Activated CD4-positive, CD25-positive, alpha-beta regulatory T cell (primary cell): ENCODE data around the gene DZIP1.
"Not testable (repeated sequence)": the region's sequence is repeated elsewhere in the genome, so short reads cannot be mapped to it uniquely, and the experiment has no call there.

Experiments used
- DNase-seq, 4 experiments: peaks; one replicate each; lab custom pipeline; 2025; lab: John Stamatoyannopoulos, UW

The DZIP1 gene

DNA sequence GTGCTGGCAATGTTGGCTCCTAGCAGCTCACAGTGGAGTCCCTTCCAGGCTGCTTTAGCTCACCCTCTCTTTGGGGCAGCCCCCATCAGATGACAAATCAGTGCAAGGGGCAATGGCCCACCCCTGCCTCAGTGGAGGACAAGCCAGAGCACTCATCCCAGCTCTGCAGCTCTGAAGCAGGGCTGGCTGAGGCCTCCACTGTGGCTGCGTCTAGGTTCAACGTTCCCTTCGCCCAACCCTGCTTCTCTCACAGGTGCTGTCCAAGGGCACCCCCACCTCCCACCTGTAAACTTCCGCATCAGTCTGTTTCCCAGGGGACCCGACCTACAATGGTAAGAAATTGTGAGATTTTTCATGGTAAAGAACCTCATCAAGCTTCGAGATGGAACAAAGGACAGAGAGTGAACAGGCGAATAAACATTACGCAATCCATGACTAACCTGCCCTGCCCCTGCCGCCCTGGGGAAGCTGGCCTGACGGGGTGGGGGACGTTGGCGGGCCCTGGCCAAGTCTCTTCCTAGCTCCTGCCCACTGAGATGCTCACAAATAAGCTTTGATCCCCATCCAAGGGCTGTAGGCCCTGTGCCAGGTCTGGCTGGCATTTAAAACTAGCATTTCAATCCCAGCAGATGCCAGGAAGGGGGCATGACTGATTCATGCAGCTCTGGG is 40.5 kb downstream of the DZIP1 start:
- DNase-seq = no peak

DNA sequence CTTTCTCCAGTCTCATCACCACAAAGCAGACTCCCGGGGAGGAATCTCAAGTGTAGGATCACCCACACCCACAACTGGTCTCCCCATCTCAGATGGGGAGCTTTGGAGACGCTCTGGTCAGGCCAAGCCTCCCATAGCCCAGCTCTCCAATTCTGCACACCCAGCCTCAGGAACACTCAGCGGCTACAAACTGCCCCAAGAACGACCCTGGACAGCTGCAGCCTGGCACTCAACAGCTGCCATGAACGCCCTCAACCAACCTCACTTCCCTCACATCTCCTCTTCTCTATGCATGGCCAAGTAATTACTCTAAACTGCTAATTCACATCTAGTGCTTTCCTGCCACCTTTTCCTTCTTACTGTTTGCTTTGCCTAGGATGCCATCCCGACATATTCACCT is 42.6 kb downstream of the DZIP1 start:
- no peak for DNase-seq

DNA sequence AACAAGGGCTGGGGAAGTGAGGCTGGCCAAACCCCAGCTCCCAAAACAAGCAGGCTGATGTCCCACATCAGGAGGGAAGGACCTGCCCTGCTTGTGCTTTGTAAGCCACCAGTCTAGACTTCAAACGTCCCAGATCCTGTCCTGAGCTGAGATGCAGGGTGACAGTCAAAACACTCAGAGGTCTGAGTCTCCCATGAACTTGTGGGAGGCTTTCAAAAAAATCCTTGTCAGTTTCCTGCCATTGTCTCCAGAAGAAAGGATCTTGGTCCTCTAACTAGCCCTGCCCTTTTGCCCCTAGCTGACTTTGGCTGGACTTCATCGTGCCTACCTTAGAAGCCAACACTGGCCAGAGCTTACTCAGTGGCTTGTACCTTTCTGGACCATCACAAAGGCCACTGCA is 43.3 kb downstream of the DZIP1 start:
- DNase-seq = no peak

DNA sequence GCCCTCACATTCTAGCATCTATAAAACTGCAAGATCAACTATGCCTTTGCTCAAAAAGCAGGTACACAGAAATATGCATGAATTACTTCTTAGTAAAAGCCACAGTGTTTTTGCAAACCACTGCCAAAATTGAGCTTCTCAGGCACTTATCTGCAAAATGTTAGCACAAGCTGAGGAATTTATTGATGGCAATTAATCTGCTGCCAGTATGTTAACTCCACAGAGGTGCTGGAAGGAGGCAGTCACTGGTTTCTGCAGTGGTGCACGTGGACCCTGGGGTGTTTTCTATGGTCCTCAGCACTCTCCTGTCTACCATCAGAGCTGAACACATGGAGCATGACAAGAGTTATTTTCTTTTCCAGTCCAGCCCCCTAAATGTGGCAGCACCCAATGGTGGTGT is 47.8 kb downstream of the DZIP1 start:
- DNase-seq = no peak

DNA sequence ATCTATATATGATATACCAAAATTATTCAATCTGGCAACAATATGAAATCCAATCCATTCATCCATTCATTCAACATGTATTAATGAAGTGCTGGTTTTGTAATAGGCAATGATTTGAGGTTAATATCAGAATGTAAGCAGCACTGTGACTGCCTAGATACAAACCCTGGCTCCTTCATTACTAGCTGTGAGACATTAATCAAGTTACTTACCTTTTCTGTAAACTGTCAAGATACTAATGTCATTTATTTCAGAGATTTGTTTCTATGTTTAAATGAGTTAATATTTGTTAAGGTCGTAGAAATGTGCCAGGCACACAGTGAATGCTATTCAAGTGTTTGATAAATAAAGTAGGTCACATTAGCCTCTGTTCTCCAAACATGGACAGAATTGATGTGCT is 51.0 kb downstream of the DZIP1 start:
- no peak for DNase-seq

DNA sequence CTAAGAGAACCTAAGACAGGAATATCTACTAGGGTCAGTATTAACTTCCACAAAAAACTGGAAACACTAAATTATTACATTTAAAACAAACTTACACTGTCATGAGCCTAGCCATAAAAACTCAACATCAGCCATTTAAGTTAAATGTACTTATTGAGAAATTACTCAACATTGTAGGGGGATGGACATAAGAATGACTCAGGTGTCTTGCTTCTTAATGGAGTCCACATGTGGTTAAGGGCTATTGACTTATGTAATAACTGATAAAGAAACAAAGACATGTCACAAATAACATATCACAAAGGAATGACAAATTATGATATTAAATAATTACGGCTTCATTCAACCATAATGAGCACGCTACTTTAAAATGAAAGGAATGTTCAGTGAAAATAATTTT is 55.8 kb downstream of the DZIP1 start:
- no peak for DNase-seq

DNA sequence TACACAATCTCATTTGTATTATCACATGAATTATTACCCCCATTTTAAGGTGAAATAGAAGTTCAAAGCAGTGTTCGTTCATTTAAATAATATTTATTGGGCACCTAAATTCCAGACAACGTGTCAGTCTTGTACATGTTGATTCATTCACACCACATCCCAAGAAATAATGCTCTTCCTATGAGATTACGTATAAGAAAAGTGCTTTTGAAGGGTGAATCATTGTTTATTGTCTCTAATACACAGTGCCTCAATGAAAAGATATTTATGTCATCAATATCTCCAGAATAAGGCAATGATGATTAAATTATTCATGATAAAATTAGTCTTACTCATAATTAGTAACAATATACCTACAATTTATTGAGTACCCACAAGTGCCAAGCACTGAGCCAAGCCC is 56.4 kb downstream of the DZIP1 start:
- DNase-seq = no peak

DNA sequence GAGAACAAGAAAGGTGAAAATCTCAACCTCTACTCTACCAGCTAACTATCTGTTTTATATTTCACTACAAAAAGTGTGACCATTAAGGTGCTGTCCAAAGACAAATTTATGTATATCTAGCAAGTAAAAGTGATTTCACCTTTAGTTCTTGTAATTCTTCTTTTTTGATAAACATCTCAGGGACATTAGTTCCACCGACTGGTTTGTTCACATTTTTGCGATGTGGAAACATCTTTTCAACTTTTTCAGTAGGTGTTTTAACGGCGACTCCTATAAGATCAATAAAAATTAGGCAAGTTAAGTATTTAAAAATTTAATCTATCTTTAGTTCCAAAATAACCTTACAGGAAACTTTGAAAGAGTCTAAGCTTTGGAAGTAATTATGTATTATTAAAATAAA is 58.6 kb downstream of the DZIP1 start:
- DNase-seq = no peak

DNA sequence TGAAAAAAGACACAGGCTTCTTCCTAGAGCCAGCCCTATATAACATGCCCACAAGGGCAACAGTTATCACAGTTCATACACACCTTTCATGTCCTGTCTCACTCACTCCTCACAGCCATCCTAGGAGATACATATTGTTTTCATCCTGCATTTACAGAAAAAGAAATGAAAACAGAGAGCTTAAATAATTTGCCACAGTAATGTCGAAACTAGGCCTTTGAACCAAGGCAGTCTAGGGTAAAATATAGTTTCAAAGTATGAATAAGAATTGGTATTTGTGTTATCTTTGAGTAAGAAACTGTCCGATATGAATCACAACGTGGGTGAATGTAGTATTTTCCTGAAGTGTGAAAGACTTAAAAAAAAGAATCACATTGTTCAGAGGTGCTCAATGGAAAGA is 65.2 kb downstream of the DZIP1 start:
- DNase-seq = no peak

DNA sequence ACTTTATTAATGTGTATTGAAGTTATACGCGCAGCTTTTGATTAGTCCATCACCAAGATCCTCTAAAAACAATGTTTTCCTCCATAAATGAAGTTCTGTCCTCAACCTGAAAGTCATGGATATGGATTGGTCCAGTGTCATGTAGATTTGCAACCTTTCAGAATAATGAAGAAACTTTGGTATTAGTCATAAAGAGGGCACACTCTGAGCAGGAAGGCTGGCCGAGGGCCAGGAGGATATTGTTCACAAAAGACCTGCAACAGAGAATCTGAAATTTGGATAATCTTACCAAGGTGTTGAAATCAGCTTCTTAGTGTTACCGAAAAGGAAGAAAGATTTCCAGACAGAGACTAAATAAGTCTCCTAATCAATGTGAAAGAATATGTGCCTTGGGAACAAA is 71.3 kb downstream of the DZIP1 start:
- no peak for DNase-seq

DNA sequence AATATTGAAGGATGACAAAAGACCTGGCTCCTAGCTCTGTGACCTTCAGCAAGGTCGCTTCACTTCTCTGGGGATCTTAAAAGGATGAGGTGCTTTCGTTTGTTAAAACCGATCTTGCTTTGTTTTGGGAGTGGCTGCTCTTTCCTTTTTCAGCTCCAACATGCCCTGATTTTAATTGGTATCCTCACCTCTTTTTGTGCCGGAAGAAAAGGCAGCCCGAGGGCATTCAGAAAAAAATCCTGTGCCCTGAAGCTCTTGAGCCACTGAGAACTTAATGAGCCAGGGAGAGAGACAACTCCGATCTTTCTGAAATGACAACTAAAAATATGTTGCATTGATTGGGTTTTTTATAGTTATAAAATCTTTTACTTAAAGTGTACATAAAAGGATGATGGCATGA is 72.6 kb downstream of the DZIP1 start:
- no peak for DNase-seq

DNA sequence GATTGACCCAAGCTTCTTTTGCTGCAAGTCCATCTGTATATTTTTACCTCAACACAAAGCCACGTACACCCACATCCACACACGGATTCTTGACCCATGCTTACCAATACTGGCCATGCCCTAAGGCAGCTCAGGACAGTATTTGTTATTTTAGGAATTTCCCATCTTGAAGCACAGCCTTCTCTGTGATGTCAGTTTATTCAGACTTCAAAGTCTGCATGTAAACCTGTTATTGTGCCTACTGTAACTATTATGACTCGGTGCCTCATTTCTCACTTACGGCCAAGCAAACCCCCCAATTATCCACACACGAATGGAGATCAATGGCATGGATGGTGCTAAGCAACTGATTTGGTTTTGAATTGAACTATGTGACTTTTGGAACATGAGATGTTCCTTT is 74.5 kb downstream of the DZIP1 start:
- no peak for DNase-seq

DNA sequence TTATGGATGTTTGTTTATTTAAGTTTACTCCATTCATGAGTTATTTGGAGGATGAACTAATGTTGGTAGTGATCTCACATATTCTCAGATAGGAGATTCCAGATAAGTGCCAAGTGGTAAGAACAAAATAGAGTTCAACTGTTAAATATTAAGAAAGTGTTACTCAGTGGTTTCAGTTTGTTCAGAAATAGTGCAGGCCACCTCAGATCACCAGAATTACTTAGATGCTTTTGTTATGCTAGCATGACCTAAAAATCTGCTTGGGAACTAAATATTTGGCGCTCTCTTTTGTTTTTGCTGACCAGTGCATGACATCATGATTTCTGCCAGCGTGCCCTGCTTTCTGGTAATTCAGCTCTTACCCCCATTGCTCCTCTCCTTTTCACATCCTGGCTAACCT is 76.4 kb downstream of the DZIP1 start:
- no peak for DNase-seq

DNA sequence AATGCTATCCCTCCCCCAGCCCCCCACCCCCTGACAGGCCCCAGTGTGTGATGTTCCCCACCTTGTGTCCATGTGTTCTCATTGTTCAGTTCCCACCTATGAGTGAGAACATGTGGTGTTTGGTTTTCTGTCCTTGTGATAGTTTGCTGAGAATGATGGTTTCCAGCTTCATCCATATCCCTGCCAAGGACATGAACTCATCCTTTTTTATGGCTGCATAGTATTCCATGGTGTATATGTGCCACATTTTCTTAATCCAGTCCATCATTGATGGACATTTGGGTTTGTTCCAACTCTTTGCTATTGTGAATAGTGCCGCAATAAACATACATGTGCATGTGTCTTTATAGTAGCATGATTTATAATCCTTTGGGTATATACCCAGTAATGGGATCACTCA is 78.7 kb downstream of the DZIP1 start:
- not testable (repeated sequence) for DNase-seq

DNA sequence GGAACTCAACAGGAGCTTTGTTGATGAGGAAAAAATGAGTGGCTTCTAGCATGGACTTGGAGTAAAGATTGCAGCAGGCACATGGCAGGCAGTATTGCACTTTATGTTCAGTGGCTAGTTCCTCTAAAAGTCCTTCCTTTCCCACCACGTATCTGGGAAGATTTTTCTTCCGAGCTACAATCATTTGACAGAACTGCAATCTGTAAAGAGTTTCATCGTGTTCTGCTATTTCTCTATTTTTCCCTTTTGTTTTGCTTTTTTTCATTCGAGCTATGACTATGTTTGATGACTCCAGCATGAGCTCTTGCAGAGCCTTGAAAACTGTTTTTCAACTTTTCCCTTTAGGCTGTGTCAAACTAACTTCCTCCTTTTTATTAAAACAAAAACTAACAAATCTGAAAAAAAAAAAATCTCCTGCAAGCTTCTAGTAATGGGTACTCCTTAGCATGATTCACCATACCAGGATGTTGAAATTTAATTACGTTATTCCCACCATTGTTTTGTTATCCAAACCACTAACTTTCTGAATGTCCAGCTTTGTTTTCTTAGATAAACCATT is 79.7 kb downstream of the DZIP1 start:
- DNase-seq = no peak

DNA sequence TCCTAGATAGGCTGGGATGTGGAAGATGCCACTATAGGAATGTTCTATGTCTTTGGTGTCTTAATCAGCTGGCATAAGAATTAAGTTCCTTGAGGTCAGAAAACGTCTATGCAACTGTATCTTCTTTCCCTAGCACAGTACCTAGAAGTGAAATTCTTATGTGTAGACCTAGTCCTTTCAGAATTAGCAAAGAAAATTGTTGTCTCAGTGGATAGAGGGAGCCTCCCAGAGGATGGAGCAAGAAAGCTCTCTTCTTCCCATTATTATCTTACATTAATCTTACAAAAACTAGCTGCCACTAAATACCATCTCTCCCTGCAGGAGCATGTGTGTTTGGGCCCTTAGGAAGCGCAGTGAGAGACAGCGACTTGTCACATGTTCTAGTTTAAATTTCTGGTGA is 80.4 kb downstream of the DZIP1 start:
- DNase-seq = no peak

DNA sequence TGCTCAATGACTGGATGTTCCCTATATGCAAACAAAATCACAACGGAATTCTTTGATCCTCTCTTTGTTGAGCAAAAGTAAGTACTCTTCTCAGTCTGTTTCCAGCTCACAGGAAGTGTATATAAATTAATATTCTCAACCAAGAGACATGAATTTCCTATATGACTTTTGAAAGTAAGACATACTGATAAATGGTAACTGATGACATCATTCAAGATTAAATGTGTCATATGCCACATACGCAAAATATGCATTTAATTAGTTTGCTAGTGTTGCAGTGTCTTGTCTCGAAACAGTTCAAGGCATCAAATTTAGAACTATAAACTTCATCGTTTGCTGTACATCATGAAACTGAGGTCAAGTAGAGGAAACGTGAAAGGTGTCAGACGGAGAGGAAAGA is 84.1 kb downstream of the DZIP1 start:
- no peak for DNase-seq

DNA sequence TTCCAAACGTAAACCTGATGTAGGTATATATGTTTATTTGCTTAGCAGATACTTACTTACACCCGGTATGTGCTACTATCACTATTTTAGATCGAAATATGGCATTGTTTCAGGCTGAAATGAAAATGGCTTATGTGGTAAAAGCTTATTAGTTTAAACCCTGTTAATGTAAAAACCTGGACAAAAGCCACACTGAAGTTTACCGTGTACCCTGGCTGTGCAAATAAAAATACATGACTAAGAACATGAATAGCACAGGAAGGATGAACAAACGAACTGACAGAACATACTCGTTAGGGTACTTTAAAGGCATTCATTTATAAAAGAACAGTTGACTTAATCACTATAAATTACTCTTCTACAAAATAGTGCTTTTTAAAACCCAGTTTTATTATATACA is 85.4 kb downstream of the DZIP1 start:
- no peak for DNase-seq

DNA sequence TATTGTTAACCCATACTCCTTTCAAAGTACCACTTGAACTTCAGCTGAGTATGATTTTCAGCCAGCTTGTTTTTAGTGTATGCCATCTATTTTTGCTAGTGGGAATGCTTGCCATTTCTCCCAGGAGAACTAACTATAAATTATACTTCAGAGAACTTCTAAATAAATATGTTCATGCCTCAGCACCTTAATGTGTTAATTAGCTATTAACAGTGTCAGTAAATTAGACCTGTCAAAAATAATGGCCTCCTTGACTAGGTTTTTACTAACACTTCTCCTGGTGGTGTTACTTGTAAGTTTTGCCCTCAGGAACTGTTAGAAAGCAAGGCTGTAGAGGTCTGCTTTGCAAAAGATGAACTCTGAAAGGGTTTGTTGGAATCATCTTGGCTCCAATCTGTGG is 87.5 kb downstream of the DZIP1 start:
- no peak for DNase-seq

DNA sequence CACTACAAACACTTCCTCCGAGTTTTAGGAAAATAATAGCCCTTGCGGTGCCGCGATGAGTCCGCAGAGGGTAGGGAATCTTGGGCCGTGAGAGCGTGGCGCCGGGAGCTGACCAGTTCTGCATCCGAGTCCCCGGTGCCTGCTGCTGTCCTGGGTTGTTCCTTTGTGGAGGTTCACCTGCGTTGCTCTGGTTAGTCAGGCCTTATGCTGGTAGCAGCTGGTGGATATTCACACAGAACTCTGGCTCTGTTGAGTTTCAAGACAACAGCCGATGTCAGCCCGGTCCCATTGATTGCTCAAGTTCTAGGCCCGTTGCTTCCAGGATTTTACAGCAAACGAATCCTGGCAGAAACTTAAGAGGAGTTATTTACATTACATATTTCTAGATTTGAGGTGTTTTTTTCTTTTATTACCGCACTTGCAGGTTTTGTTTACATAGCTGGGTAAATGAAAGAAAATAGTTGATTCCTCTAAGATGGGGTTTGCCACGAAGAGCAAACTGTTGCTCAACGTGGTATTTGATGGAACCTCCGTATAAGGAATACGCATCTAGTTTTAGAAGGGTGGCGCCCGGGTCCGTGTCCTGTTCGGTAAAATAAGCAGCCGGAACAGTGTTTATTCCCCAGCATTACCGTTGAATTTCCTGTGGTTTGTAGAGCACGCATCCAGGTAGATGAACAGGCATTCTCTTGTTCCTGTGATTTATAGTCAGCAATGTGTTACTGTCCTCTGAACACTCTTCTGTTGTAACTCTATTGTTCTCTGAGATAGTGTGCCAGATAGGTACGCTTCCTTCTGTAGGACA is 90.7 kb downstream of the DZIP1 start:
- no peak for DNase-seq

DNA sequence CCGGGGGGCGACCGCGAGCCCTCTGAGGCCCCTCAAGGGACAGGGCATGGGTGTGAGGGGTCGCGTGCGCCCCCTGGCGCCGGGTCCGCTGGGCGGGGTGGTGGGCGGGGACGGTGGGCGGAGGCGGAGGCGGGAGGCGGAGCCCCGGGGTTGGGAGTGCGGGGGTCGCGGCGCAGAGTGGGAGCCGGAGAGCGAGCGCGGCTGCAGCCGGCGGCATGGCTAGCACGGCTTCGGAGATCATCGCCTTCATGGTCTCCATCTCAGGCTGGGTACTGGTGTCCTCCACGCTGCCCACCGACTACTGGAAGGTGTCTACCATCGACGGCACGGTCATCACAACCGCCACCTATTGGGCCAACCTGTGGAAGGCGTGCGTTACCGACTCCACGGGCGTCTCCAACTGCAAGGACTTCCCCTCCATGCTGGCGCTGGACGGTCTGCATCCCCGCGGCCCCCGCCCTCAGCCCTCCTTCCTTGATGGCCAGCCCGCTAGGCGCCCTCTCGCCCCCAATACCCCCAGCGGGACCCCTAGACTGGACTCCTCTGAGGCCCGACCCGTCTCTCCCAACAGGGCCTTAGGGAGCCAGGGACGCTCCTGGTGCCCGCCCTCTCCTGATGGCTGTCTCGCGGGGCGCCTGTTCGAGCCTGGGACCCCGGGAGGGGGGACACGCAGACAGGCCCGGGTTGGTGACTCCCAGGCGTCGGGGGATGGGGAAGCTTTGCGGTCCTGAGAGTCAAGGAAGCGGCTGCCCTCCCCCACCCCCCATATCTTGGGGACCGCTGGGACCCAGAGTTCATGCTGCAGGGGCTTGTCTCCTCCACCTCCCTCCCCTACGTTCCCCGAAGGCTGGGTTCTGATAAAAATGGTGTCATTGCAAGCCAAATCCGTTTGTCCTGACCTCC is 91.7 kb downstream of the DZIP1 start, which contains the start of gene CLDN10:
CLDN10 (plus strand) TSS at position 182 of the 903 bp plus-strand sequence; CDS start at position 216, 34 bp downstream.
- DNase-seq = no peak

DNA sequence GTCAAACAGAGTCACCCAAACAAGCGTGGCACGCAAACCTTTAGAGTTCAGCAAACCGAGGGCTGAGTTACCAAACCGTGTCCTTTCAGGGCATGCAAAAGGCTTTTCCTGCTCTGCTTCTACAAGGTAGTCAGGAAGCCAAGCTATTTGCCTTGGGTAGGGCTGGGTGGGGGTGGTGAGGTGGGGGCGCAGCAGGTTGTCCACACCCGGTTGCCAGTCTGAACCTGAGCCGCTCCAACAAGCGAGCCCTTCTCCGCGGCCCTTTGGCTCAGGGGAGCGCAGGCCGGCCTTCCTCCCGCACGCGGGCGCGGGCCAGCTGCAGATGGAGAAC is 92.3 kb downstream of the DZIP1 start:
- DNase-seq = no peak
